GM12874 (cell line): Measurements from ENCODE around the gene SPATS2L.

Experiments
- CTCF ChIP-seq: IDR thresholded peaks from 2 replicates; pipeline ENCODE4 v1.5.1; 2011; ENCODE audit warnings: low read depth, mild to moderate bottlenecking, control low read depth, low read length, moderate library complexity; ENCODE audit not compliant: insufficient read depth

Gene SPATS2L

GRCh38 chr2:200454927-200455801, 148.7 kb downstream of the SPATS2L start:
- TF ChIP-seq CTCF = no peak

- no peak for TF ChIP-seq CTCF
These were observed 149.5 kb downstream of the SPATS2L start for GRCh38 chr2:200455958-200456421.

- no peak for TF ChIP-seq CTCF
These were observed 150.1 kb downstream of the SPATS2L start for GRCh38 chr2:200456567-200456966.

GRCh38 chr2:200459101-200459500, 152.6 kb downstream of the SPATS2L start:
- TF ChIP-seq CTCF = no peak

- TF ChIP-seq CTCF = no peak
These were observed 155.6 kb downstream of the SPATS2L start for GRCh38 chr2:200461846-200462710.

- TF ChIP-seq CTCF = no peak
These were observed 157.0 kb downstream of the SPATS2L start for GRCh38 chr2:200463452-200463851.
